WTC11 (cell line): Measurements from ENCODE around the gene SP9. TPM values are rescaled to one million over a fixed set of nuclear protein-coding genes. Genes with fewer than 3 reads are reported as not detected.

Experiments
- ATAC-seq: fragments of 200-7000 bp; cut with Tn5 transposase; 2 replicates; pipeline ENCODE4 v1.10.0; 2021; ENCODE audit warnings: mild to moderate bottlenecking, moderate library complexity
- CTCF ChIA-PET: fragments of 300-600 bp; sonication (Branson Sonifier 250); formaldehyde crosslinking; loops from one replicate; lab custom pipeline; 2021; ENCODE audit warnings: antibody characterized with exemption; lab: Charles Lee
- POLR2A ChIA-PET: fragments of 350-600 bp; sonication (Branson Sonifier 250); formaldehyde crosslinking; loops from one replicate; lab custom pipeline; 2021; ENCODE audit warnings: antibody characterized with exemption; lab: Charles Lee
- DNase-seq: peaks from one replicate; pipeline ENCODE4 v3.0.0; 2021; ENCODE audit warnings: low spot score
- H3K27ac Mint-ChIP-seq: 2 replicates; pipeline ENCODE4 v1.8.0; 2021; ENCODE audit warnings: mixed read lengths
- H3K27me3 Mint-ChIP-seq: 2 replicates; pipeline ENCODE4 v1.8.0; 2021; ENCODE audit warnings: low read depth, mild to moderate bottlenecking, moderate library complexity, mixed read lengths
- H3K36me3 Mint-ChIP-seq: 2 replicates; pipeline ENCODE4 v1.8.0; 2021; ENCODE audit warnings: mixed read lengths
- H3K4me1 Mint-ChIP-seq: 2 replicates; pipeline ENCODE4 v1.8.0; 2022; ENCODE audit warnings: mixed read lengths
- H3K4me3 Mint-ChIP-seq: 2 replicates; pipeline ENCODE4 v1.8.0; 2021; ENCODE audit warnings: mild to moderate bottlenecking, moderate library complexity, mixed read lengths
- H3K9me3 Mint-ChIP-seq: 2 replicates; pipeline ENCODE4 v1.8.0; 2021; ENCODE audit warnings: mixed read lengths
- CREB1 ChIP-seq: sonication (generic); formaldehyde crosslinking; IDR thresholded peaks from 2 replicates; pipeline ENCODE4 v1.8.0; 2023; ENCODE audit warnings: mild to moderate bottlenecking, missing genetic modification reagents
- E2F1 ChIP-seq: sonication (generic); formaldehyde crosslinking; IDR thresholded peaks from 2 replicates; pipeline ENCODE4 v1.8.0; 2022; ENCODE audit warnings: mild to moderate bottlenecking, missing genetic modification reagents
- EMX1 ChIP-seq: fragments of 250-450 bp; sonication (Bioruptor Pico); IDR thresholded peaks from 2 replicates; pipeline ENCODE4 v1.8.0; 2021; ENCODE audit warnings: mild to moderate bottlenecking
- HMGXB4 ChIP-seq: sonication (generic); formaldehyde crosslinking; IDR thresholded peaks from 2 replicates; pipeline ENCODE4 v1.8.1; 2023; ENCODE audit warnings: mild to moderate bottlenecking, moderate library complexity, missing genetic modification reagents
- KAT7 ChIP-seq: sonication (generic); formaldehyde crosslinking; IDR thresholded peaks from 2 replicates; pipeline ENCODE4 v1.8.1; 2023; ENCODE audit warnings: missing genetic modification reagents, mild to moderate bottlenecking, borderline replicate concordance
- MLX ChIP-seq: sonication (generic); formaldehyde crosslinking; IDR thresholded peaks from 2 replicates; pipeline ENCODE4 v1.8.1; 2023; ENCODE audit warnings: mild to moderate bottlenecking, missing genetic modification reagents, moderate library complexity
- MXD4 ChIP-seq: fragments of 250-450 bp; sonication (Bioruptor Pico); IDR thresholded peaks from 2 replicates; pipeline ENCODE4 v1.8.0; 2021; ENCODE audit warnings: mild to moderate bottlenecking, moderate library complexity, borderline replicate concordance
- PRRX2 ChIP-seq: fragments of 250-450 bp; sonication (Bioruptor Pico); IDR thresholded peaks from 2 replicates; pipeline ENCODE4 v1.8.0; 2021; ENCODE audit warnings: mild to moderate bottlenecking
- RORB ChIP-seq: fragments of 250-450 bp; sonication (Bioruptor Pico); IDR thresholded peaks from 2 replicates; pipeline ENCODE4 v1.9.0; 2021; ENCODE audit warnings: mild to moderate bottlenecking
- SMAD3 ChIP-seq: sonication (generic); formaldehyde crosslinking; IDR thresholded peaks from 2 replicates; pipeline ENCODE4 v1.8.0; 2022; ENCODE audit warnings: missing genetic modification reagents, mild to moderate bottlenecking, borderline replicate concordance
- TCF7 ChIP-seq: sonication (generic); formaldehyde crosslinking; IDR thresholded peaks from 2 replicates; pipeline ENCODE4 v1.8.0; 2022; ENCODE audit warnings: mild to moderate bottlenecking, low read depth, missing genetic modification reagents, moderate library complexity
- TEAD4 ChIP-seq: sonication (generic); formaldehyde crosslinking; IDR thresholded peaks from 2 replicates; pipeline ENCODE4 v1.8.0; 2022; ENCODE audit warnings: mild to moderate bottlenecking, missing genetic modification reagents
- USF1 ChIP-seq: sonication (generic); formaldehyde crosslinking; IDR thresholded peaks from 2 replicates; pipeline ENCODE4 v1.8.0; 2022; ENCODE audit warnings: mild to moderate bottlenecking, missing genetic modification reagents
- ZNF219 ChIP-seq: sonication (generic); formaldehyde crosslinking; IDR thresholded peaks from 2 replicates; pipeline ENCODE4 v1.8.0; 2023; ENCODE audit warnings: missing genetic modification reagents, mild to moderate bottlenecking, borderline replicate concordance
- ZNF396 ChIP-seq: fragments of 250-450 bp; sonication (Bioruptor Pico); IDR thresholded peaks from 2 replicates; pipeline ENCODE4 v1.8.0; 2021; ENCODE audit warnings: mild to moderate bottlenecking, moderate library complexity, borderline replicate concordance
- ZSCAN18 ChIP-seq: fragments of 250-450 bp; sonication (Bioruptor Pico); IDR thresholded peaks from 2 replicates; pipeline ENCODE4 v2.1.2; 2022; ENCODE audit warnings: mild to moderate bottlenecking, moderate library complexity
- total RNA-seq: library from RNA; stranded (reverse); gene quantifications from 3 replicates; pipeline ENCODE4 v1.2.3, GENCODE V29; 2021
- TF ChIP-seq, protein P1 (sequence below): sonication (generic); formaldehyde crosslinking; IDR thresholded peaks from 2 replicates; pipeline ENCODE4 v1.8.0; 2023; ENCODE audit warnings: missing genetic modification reagents
- TF ChIP-seq, protein P2 (sequence below): sonication (generic); formaldehyde crosslinking; IDR thresholded peaks from 2 replicates; pipeline ENCODE4 v1.8.1; 2022; ENCODE audit warnings: missing genetic modification reagents, borderline replicate concordance
- TF ChIP-seq, protein P3 (sequence below): sonication (generic); formaldehyde crosslinking; IDR thresholded peaks from 2 replicates; pipeline ENCODE4 v1.8.1; 2022; ENCODE audit warnings: mild to moderate bottlenecking, missing genetic modification reagents, moderate library complexity, borderline replicate concordance

The SP9 gene
- total RNA-seq, 1 experiment from 2014 or later = not detected

GRCh38 chr2:174350018-174350417 lies 15.3 kb downstream of the SP9 start (continued):
- TF ChIP-seq USF1 (CRISPR knock-in tag) (no peak), ZNF219 (CRISPR knock-in tag) (no peak), ZNF396 (CRISPR knock-in tag) (no peak), CREB1 (CRISPR knock-in tag) (no peak), SMAD3 (CRISPR knock-in tag) (no peak), RORB (no peak), PRRX2 (CRISPR knock-in tag) (no peak), MXD4 (CRISPR knock-in tag) (no peak), E2F1 (CRISPR knock-in tag) (no peak), EMX1 (CRISPR knock-in tag) (no peak)

DNA sequence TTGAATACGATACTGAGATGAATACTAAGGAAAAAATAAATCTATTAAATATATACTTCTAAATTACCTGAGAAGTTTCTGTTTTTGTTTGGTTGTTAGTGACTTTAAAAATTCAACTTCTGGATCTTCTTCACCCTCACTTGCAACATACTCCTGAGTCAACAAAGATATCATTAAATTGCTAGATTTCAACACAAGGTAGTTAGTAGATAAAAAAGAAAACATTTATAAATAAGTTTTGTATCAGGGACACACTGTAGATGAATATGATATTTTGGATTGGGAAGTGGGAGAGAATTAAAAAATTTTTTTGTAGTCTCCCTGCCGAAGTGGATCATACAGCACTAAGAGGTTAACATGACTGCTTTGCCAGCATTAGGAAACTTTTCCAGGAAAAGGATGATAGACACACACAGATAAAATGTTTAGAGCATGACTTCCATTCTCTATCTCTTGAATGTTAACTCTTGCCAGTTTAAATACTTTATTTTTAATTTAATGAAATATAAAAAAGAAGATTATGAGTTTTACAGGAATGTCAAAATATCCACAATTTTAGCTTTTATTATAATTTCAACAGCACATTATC lies 15.9 kb downstream of the SP9 start:
- CTCF ChIA-PET = interaction anchor here (1.0 to 1.3 kb wide), 11 partner anchors 8 to 601 kb away, joined by 3 to 8 read pairs (median 4); no protein-coding TSS in a partner anchor
- H3K27me3 Mint-ChIP-seq = peaks cover 3% of the 10 kb centered on the region
- H3K9me3 Mint-ChIP-seq = no peaks in the 10 kb centered on the region
- no peak for DNase-seq
- peaks cover 11% of the 10 kb centered on the region for H3K4me1 Mint-ChIP-seq
- POLR2A ChIA-PET = no interaction called here
- ATAC-seq = no peak
- TF ChIP-seq TEAD4 = no peak
- TF ChIP-seq, protein P1, sequence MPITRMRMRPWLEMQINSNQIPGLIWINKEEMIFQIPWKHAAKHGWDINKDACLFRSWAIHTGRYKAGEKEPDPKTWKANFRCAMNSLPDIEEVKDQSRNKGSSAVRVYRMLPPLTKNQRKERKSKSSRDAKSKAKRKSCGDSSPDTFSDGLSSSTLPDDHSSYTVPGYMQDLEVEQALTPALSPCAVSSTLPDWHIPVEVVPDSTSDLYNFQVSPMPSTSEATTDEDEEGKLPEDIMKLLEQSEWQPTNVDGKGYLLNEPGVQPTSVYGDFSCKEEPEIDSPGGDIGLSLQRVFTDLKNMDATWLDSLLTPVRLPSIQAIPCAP (CRISPR knock-in tag) = no peak
- TF ChIP-seq, protein P2, sequence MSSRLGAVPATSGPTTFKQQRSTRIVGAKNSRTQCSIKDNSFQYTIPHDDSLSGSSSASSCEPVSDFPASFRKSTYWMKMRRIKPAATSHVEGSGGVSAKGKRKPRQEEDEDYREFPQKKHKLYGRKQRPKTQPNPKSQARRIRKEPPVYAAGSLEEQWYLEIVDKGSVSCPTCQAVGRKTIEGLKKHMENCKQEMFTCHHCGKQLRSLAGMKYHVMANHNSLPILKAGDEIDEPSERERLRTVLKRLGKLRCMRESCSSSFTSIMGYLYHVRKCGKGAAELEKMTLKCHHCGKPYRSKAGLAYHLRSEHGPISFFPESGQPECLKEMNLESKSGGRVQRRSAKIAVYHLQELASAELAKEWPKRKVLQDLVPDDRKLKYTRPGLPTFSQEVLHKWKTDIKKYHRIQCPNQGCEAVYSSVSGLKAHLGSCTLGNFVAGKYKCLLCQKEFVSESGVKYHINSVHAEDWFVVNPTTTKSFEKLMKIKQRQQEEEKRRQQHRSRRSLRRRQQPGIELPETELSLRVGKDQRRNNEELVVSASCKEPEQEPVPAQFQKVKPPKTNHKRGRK (CRISPR knock-in tag) = no peak
- TF ChIP-seq KAT7 = no peak
- no peak for TF ChIP-seq ZSCAN18
- TF ChIP-seq, protein P3, sequence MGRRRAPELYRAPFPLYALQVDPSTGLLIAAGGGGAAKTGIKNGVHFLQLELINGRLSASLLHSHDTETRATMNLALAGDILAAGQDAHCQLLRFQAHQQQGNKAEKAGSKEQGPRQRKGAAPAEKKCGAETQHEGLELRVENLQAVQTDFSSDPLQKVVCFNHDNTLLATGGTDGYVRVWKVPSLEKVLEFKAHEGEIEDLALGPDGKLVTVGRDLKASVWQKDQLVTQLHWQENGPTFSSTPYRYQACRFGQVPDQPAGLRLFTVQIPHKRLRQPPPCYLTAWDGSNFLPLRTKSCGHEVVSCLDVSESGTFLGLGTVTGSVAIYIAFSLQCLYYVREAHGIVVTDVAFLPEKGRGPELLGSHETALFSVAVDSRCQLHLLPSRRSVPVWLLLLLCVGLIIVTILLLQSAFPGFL = no peak
- TF ChIP-seq, all 79 proteins: peak for 0
- Mint-ChIP-seq H3K27ac (no peak overlapping the region), H3K36me3 (peaks cover 6% of the 10 kb centered on the region; the same call in 1 of the 2 replicates), H3K4me3 (no peak overlapping the region)

DNA sequence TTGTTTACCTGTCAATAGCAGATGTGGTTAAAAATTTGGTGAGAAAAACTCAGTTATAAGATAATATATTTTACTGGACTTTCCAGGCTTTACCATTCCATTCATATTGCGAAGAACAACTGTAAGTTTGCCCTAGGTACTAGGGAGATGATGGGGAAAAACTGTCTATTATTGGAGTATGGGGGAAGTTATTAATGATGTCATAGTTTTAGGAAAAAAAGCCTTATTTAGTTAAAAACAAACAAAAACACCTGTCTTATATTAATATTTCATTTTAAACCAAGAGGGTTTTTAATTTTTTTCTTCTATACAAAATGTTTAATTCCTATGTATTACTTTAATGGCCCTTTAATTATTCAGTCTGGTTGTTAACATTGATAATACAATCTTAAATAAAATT lies 18.2 kb downstream of the SP9 start:
- ChIA-PET POLR2A (no interaction called here), CTCF (no interaction called here)
- Mint-ChIP-seq H3K36me3 (peaks cover 6% of the 10 kb centered on the region; the same call in 1 of the 2 replicates), H3K27me3 (no peaks in the 10 kb centered on the region), H3K9me3 (no peaks in the 10 kb centered on the region), H3K4me3 (no peak overlapping the region), H3K27ac (no peak overlapping the region), H3K4me1 (no peaks in the 10 kb centered on the region)
- DNase-seq (no peak), ATAC-seq (no peak)
- TF ChIP-seq TCF7 (CRISPR knock-in tag) (no peak), TEAD4 (no peak), E2F1 (CRISPR knock-in tag) (no peak), MLX (CRISPR knock-in tag) (no peak), SMAD3 (CRISPR knock-in tag) (no peak), HMGXB4 (CRISPR knock-in tag) (no peak), EMX1 (CRISPR knock-in tag) (no peak)
